Small intestine (tissue), 7 donors: ENCODE measurements around the gene EPB42. TPM values are rescaled to one million over a fixed set of nuclear protein-coding genes. Genes with fewer than 3 reads are reported as not detected.
"Not testable (repeated sequence)": the region's sequence is repeated elsewhere in the genome, so short reads cannot be mapped to it uniquely, and the experiment has no call there.

ENCODE experiments used
- DNase-seq, 2 donors: peaks; one replicate each; pipeline versions ENCODE4 v3.0.0 to v3.0.0-alpha.2; 2013
- FAIRE-seq: peaks from 2 replicates; lab custom pipeline; 2012; peaks lifted over from hg19 to GRCh38; lab: Jason Lieb, UNC
- H3K27ac ChIP-seq, 3 donors: one replicate each; pipeline ENCODE4 v1.5.1; 2013; ENCODE audit warnings: low read length in 2 of 3, mild to moderate bottlenecking in 2 of 3, control low read depth in 1 of 3, inconsistent platforms in 1 of 3, low read depth in 1 of 3, moderate library complexity in 1 of 3
- H3K27me3 ChIP-seq, 3 donors: one replicate each; pipeline ENCODE4 v1.6.1; 2013; ENCODE audit warnings: low read length in 3 of 3, inconsistent platforms in 1 of 3; ENCODE audit not compliant: control insufficient read depth in 3 of 3, insufficient read depth in 3 of 3
- H3K36me3 ChIP-seq, 3 donors: one replicate each; pipeline ENCODE4 v1.6.1; 2013; ENCODE audit warnings: low read length in 3 of 3, inconsistent platforms in 1 of 3, low read depth in 1 of 3, mild to moderate bottlenecking in 1 of 3, moderate library complexity in 1 of 3; ENCODE audit not compliant: control insufficient read depth in 3 of 3, insufficient read depth in 2 of 3
- H3K4me1 ChIP-seq, 3 donors: one replicate each; pipeline ENCODE4 v1.6.1; 2013; ENCODE audit warnings: low read length in 2 of 3, inconsistent platforms in 1 of 3, low read depth in 1 of 3, mild to moderate bottlenecking in 1 of 3, moderate library complexity in 1 of 3; ENCODE audit not compliant: control insufficient read depth in 3 of 3, insufficient read depth in 2 of 3
- H3K4me3 ChIP-seq, 3 donors: one replicate each; pipeline ENCODE4 v1.5.1; 2013; ENCODE audit warnings: low read length in 3 of 3, control low read depth in 1 of 3, inconsistent platforms in 1 of 3, low read depth in 1 of 3, mild to moderate bottlenecking in 1 of 3, moderate library complexity in 1 of 3
- H3K9me3 ChIP-seq, 2 donors: one replicate each; pipeline ENCODE4 v1.6.1; 2013; ENCODE audit warnings: low read depth in 1 of 2, low read length in 1 of 2; ENCODE audit not compliant: control insufficient read depth in 2 of 2, insufficient read depth in 1 of 2
- WGBS, 3 donors: extraction: QIAGEN DNeasy Blood & Tissue Kit; methylation state at CpG; one replicate each; pipeline ENCODE4 v1.1.7; 2013; 5-methylcytosine and 5-hydroxymethylcytosine counted together
- polyA plus RNA-seq, 4 donors: library from polyadenylated mRNA; stranded (reverse) in 3 of 4; unstranded in 1 of 4; fragments of 200-250 nt in 3 of 4; fragments of 120-200 nt in 1 of 4; gene quantifications; one replicate each; pipeline versions ENCODE4 v1.2.1 to v1.2.3, GENCODE V29; 2013
- donor health status: healthy with polysubstance abuse.
- donor health status: control.
- donor health status: control.
- donor health status: Bipolar disorder and iron deficiency.
- donor health status: healthy.

Gene EPB42
- polyA plus RNA-seq, 4 donors = 0.34 TPM; not detected in 3

DNA sequence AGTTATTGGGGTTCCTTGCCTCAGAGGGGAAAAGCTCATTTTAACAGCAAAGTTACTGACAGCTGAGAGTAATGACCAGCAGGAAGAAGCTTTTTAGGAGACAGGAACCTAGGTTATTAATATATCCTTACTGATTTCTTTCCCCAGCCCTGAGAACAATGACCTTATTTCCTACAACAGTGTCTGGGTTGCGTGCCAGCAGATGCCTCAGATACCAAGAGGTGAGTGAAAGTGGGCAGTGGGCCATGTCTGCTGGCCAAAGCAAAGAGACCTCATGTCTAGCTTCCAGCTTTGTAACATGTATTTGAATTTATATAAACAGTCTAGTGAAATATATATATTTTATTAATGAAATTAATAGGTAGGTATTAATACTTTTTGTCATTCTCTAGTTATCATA, 30.6 kb downstream of the EPB42 start:
- no peak for FAIRE-seq
- DNase-seq = no peak
- H3K36me3 ChIP-seq = peaks cover 17 to 26% (median 24%) of the 10 kb centered on the region in 3 donors
- H3K27ac ChIP-seq = no peak overlapping the region
- H3K4me3 ChIP-seq = no peak overlapping the region
- no peaks in the 10 kb centered on the region for H3K9me3 ChIP-seq
- no peaks in the 10 kb centered on the region for H3K27me3 ChIP-seq
- WGBS, 3 donors = 93 to 100% (median 93%) methylated on average over 1 of the region's 1 CpG
- H3K4me1 ChIP-seq = peaks cover 0 to 2% (median 0%) of the 10 kb centered on the region in 3 donors

DNA sequence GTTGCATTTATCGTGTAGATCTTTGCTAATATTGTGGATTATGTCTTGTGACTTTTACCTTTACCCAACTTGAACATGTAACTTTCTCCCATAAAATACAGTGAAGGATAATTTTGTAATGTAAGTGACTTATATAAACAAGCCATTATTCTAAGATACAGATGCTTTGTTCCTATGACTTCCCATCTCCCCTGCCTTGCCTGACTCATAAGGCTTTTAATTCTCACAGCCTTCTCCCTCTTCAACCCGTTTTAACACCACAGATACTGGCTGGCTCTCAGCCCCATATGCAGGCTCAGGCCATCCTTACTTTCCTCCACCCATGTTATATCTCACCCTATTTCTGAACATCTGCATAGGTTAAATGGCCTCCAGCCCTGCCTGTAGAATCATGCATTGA, 31.5 kb downstream of the EPB42 start:
- Histone ChIP-seq H3K4me3 (no peak overlapping the region), H3K27me3 (no peaks in the 10 kb centered on the region), H3K27ac (no peak overlapping the region), H3K36me3 (peaks cover 19 to 23% (median 20%) of the 10 kb centered on the region in 3 donors), H3K4me1 (peaks cover 0 to 2% (median 0%) of the 10 kb centered on the region in 3 donors), H3K9me3 (no peaks in the 10 kb centered on the region)
- DNase-seq (no peak), FAIRE-seq (no peak)
- 84 to 90% (median 85%) methylated on average over 2 of the region's 2 CpGs for WGBS, 3 donors

DNA sequence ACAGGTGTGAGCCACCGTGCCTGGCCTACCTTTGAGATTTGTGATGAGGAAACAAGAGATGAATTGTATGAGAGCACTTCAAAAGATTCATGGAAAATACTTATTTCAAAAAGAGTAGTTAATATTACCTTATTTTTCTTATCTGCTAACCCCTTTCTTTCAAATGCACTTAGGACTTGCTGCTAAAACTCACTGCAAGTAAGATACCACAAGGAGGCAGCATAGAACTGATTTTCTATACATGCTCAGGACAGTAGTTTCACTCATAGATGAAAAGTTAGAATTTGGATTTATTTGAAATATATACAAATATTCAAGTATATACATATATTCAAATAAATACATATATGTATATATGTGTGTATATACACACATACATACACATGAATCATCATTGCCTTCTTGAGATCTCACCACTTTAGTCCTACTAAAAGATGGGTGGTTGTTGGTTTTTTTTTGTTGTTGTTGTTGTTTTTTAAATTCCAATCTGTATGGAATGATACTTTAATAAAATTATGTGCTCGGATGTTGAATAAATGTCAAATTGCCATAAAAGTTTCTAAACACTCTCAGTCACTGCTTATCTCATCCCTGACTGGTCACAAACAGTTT, 33.2 kb downstream of the EPB42 start:
- FAIRE-seq = no peak
- Histone ChIP-seq H3K4me1 (peaks cover 0 to 2% (median 0%) of the 10 kb centered on the region in 3 donors), H3K9me3 (no peaks in the 10 kb centered on the region), H3K27me3 (no peaks in the 10 kb centered on the region), H3K36me3 (peaks cover 14 to 23% (median 17%) of the 10 kb centered on the region in 3 donors), H3K27ac (no peak overlapping the region), H3K4me3 (no peak overlapping the region)
- peak; percentile 48 to 49 for DNase-seq
- 43 to 63% (median 62%) methylated on average over 2 of the region's 2 CpGs for WGBS, 3 donors

DNA sequence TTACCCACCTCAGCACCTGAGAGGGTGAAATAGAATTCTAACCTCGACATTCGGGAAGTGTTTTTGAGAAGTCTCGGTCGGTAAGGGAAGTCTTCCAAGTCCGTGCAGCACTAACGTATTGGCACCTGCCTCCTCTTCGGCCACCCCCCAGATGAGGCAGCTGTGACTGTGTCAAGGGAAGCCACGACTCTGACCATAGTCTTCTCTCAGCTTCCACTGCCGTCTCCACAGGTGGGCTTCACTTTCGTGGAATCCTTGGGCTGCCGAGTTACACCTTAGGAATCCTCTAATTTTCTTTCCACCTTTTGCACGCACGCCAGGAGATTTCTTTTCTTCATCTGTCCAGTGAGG, 34.8 kb downstream of the EPB42 start:
- Histone ChIP-seq H3K4me3 (peak overlapping the region; percentile 66 to 86 (median 77)), H3K27me3 (no peaks in the 10 kb centered on the region), H3K36me3 (peaks cover 5 to 28% (median 9%) of the 10 kb centered on the region in 3 donors), H3K27ac (peak overlapping the region; percentile 84 to 97 (median 91)), H3K4me1 (peaks cover 0 to 2% (median 0%) of the 10 kb centered on the region in 3 donors), H3K9me3 (no peaks in the 10 kb centered on the region)
- FAIRE-seq (no peak), DNase-seq (peak in 1 of 2 donors; percentile 48)
- WGBS, 3 donors = 1 to 4% (median 1%) methylated on average over 13 of the region's 13 CpGs

DNA sequence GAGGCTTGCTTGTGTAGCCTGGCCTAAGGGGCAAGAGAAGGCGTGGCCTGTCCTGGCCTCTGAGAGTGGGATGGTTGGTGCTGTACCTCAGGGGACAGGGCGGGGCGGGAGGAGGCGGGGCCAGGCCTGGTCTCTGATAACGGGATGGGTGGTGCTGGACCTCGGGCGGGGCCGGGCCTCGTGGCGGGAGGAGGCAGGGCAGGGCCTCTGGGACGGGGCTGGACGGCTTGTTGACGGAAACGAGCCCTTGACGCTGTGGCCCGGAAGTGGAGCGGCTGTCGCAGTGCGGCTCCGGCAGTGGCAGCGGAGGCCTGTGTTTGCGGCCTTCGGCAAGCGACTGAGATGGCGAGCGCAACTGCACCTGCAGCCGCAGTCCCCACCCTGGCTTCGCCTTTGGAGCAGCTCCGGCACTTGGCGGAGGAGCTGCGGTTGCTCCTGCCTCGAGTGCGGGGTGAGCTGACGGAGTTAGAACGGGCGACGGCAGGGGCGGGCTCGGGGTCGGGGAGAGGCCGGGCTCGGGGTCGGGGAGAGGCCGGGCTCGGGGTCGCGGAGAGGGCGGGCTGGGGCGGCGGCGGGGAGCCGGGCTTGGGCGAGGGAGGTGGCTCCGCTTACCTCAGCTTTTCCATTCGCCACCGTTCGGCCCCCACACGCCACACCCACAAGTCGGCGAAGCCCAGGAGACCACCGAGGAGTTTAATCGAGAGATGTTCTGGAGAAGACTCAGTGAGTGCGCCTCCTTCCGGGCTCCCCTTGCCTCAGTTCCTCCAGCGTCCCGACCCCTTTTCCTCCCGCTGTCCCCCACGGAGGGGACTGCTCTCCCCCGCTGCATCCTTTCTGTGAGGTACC, 35.4 kb downstream of the EPB42 start, which contains the start of gene CCNDBP1:
Gene CCNDBP1, plus strand, starts transcription at position 247 of the 846 bp plus-strand sequence. Its CDS starts 96 bp downstream, at position 343.
- Histone ChIP-seq H3K9me3 (no peaks in the 10 kb centered on the region), H3K27ac (peak within 1 kb of the TSS; percentile 84 to 97 (median 91)), H3K4me3 (peak within 1 kb of the TSS; percentile 66 to 86 (median 77)), H3K4me1 (peaks cover 0 to 2% (median 0%) of the 10 kb centered on the region in 3 donors), H3K36me3 (peaks cover 3 to 28% (median 5%) of the 10 kb centered on the region in 3 donors), H3K27me3 (no peaks in the 10 kb centered on the region)
- whole genome bisulfite sequencing, 3 donors = 0% methylated on average over 42 to 69 of the region's 69 CpGs
- no peak for FAIRE-seq
- DNase-seq = peak; percentile 96

DNA sequence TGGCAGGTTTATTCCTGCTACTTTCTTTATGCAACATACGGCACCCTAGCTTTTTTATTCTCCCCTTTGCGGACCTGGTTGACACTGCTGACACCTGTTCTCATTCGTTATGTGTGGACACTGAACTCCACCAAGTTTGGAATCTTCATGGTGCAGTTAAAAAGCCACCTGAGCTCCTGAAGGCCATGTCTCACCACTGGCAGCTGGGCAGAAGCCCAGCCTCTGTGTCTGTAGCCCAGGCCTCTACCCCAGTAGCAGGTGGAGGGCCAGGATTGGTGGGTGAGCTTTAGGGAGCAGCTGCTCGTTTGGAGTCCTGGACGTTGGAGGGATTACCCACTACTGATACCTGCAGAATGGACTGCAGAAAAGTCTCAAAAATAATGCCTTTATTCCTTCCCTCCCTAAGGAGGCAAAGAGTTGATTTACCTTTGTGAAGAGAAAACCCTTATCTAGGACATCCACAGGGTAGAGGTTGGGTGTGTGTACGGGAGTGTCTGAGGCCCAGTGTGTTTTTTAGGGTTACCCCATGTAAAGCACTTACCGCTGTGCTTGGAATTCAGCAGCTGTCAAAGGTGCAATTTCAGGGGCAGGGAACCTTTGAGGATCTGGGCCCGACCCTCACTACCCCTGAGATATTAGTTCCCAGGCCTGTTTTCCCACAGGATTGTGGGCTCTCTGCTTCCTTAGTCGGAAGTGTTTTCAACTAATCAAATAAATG, 36.3 kb downstream of the EPB42 start:
- H3K4me3 ChIP-seq = peak overlapping the region in 1 of 3 donors; percentile 86
- no peak for DNase-seq
- 63 to 73% (median 69%) methylated on average over 9 of the region's 9 CpGs for WGBS, 3 donors
- H3K27ac ChIP-seq = peak overlapping the region; percentile 34 to 91 (median 47)
- FAIRE-seq = no peak
- H3K36me3 ChIP-seq = peaks cover 2 to 25% (median 5%) of the 10 kb centered on the region in 3 donors
- H3K4me1 ChIP-seq = peaks cover 0 to 2% (median 0%) of the 10 kb centered on the region in 3 donors
- no peaks in the 10 kb centered on the region for H3K27me3 ChIP-seq
- no peaks in the 10 kb centered on the region for H3K9me3 ChIP-seq

DNA sequence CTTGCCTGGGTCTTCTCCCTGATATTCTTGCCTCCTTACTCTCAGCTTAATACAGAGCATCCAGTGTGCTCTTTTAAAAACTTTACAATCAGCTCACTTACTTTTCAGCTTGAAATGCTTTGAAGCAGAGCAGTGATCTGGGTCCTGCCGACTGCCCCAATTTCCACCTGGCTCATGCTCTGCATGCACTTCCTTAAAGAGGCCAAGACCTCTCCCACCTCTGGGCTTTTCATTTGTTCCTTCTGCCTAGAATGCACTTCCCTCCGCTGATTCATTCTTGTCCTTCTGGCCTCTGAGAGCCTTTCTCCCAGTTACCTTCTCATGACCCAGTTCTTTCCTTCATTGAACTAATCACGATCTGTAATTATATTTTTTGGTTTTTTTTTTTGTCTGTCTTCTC, 37.5 kb downstream of the EPB42 start:
- WGBS, 3 donors = 72 to 81% (median 76%) methylated on average over 3 of the region's 3 CpGs
- H3K9me3 ChIP-seq = no peaks in the 10 kb centered on the region
- H3K27me3 ChIP-seq = no peaks in the 10 kb centered on the region
- FAIRE-seq (no peak), DNase-seq (no peak)
- no peak overlapping the region for H3K4me3 ChIP-seq
- H3K36me3 ChIP-seq = peaks cover 2 to 21% (median 7%) of the 10 kb centered on the region in 3 donors
- no peaks in the 10 kb centered on the region for H3K4me1 ChIP-seq
- H3K27ac ChIP-seq = no peak overlapping the region

DNA sequence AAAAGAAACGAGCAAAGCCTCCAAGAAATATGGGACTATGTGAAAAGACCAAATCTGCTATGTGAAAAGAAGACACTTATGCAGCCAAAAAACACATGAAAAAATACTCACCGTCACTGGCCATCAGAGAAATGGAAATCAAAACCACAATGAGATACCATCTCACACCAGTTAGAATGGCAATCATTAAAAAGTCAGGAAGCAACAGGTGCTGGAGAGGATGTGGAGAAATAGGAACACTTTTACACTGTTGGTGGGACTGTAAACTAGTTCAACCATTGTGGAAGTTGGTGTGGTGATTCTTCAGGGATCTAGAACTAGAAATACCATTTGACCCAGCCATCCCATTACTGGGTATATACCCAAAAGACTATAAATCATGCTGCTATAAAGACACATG, 43.7 kb downstream of the EPB42 start:
- not testable (repeated sequence) for H3K4me3 ChIP-seq, FAIRE-seq, H3K9me3 ChIP-seq, H3K27ac ChIP-seq, H3K4me1 ChIP-seq, DNase-seq, H3K27me3 ChIP-seq
- WGBS, 3 donors = 93 to 98% (median 95%) methylated on average over 2 of the region's 2 CpGs
- peaks cover 7 to 22% (median 17%) of the 10 kb centered on the region in 3 donors for H3K36me3 ChIP-seq
